Measurements from ENCODE around the gene PFN1. TPM values are rescaled to one million over a fixed set of nuclear protein-coding genes. Genes with fewer than 3 reads are reported as not detected.

PFN1 gene
- total and polyA plus RNA-seq, 10 of the 15 experiments (the other 5 are each of a cell fraction or from before 2014, with no cell fraction given) = 154 to 3,892 (median 1,918) TPM

DNA sequence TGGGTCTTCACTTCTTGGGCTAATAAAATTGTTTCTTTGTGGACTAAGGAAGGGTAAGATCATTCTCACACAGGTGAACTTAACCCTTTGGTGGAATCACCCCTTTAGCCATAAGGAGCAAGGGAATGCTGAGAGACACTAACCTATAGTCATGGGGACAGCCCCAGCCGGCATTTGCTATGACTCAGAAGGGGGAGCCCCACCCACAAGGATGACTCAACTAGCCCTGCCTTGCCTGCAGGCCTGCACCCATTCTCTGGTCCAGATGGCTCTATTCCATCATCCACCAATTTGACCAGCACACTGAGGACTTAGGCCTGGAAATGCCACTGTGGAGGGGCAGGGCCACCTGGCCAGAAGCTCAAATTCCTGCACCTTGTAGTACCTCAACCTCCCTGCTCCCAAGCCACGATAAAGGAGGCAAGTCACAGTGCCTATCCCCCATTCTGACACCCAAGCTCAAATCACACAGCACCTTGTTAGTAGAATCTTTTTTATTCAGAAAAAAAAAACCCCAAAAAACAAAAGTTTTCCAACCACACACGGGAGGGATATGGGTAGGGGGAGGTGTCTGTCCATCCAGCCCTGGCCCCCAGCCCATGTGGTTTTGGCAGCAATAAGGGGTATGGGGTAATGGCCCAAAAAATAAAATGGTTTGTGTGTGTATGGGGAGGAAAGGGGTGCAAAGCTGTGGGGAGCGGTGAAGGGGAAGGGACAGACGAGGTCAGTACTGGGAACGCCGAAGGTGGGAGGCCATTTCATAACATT lies 3.0 kb downstream of the PFN1 start (continued):
- TF ChIP-seq, protein P1, sequence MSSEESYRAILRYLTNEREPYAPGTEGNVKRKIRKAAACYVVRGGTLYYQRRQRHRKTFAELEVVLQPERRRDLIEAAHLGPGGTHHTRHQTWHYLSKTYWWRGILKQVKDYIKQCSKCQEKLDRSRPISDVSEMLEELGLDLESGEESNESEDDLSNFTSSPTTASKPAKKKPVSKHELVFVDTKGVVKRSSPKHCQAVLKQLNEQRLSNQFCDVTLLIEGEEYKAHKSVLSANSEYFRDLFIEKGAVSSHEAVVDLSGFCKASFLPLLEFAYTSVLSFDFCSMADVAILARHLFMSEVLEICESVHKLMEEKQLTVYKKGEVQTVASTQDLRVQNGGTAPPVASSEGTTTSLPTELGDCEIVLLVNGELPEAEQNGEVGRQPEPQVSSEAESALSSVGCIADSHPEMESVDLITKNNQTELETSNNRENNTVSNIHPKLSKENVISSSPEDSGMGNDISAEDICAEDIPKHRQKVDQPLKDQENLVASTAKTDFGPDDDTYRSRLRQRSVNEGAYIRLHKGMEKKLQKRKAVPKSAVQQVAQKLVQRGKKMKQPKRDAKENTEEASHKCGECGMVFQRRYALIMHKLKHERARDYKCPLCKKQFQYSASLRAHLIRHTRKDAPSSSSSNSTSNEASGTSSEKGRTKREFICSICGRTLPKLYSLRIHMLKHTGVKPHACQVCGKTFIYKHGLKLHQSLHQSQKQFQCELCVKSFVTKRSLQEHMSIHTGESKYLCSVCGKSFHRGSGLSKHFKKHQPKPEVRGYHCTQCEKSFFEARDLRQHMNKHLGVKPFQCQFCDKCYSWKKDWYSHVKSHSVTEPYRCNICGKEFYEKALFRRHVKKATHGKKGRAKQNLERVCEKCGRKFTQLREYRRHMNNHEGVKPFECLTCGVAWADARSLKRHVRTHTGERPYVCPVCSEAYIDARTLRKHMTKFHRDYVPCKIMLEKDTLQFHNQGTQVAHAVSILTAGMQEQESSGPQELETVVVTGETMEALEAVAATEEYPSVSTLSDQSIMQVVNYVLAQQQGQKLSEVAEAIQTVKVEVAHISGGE (CRISPR knock-in tag; IDR thresholded peaks at IDR 0.05) = no peak
- TF ChIP-seq ZNF622 (IDR thresholded peaks at IDR 0.05) (no peak), SMARCA5 (IDR thresholded peaks at IDR 0.05) (peak; percentile 70; the same call in 1 of the 2 replicates), EP300 (IDR thresholded peaks at IDR 0.05; ENCODE audit: borderline replicate concordance in 1 of 2, control insufficient read depth in 1 of 2, low read depth in 2 of 2, low read length in 2 of 2) (peak in 1 of 2 experiments; percentile 74; a peak in 1 of 4 replicates), EZH2 (IDR thresholded peaks at IDR 0.05; ENCODE audit: borderline replicate concordance, control insufficient read depth, low read depth, low read length) (no peak), MEF2A (IDR thresholded peaks at IDR 0.05; ENCODE audit: insufficient read depth, low read depth, low read length) (0 out of 2 replicates have a peak, but pooled peaks have one; percentile 43), ATF7 (IDR thresholded peaks at IDR 0.05; ENCODE audit: low read depth) (peak; percentile 72), CREM (IDR thresholded peaks at IDR 0.05; ENCODE audit: low read depth) (peak; percentile 86), PAX5 (IDR thresholded peaks at IDR 0.05; ENCODE audit: borderline replicate concordance, low read depth, low read length) (peak; percentile 94), CHD2 (IDR thresholded peaks at IDR 0.05; ENCODE audit: borderline replicate concordance, low read depth, low read length) (0 out of 2 replicates have a peak, but pooled peaks have one; percentile 42), TBL1XR1 (IDR thresholded peaks at IDR 0.05; ENCODE audit: low read depth, low read length) (0 out of 2 replicates have a peak, but pooled peaks have one; percentile 25), RUNX3 (IDR thresholded peaks at IDR 0.05; ENCODE audit: low read length) (no peak), CREB1 (IDR thresholded peaks at IDR 0.05; ENCODE audit: low read depth) (no peak), BRCA1 (IDR thresholded peaks at IDR 0.05; ENCODE audit: low read depth, low read length) (no peak), DPF2 (IDR thresholded peaks at IDR 0.05) (peak; percentile 97), TCF7 (IDR thresholded peaks at IDR 0.05; ENCODE audit: borderline replicate concordance) (peak; percentile 54; the same call in 1 of the 2 replicates), TARDBP (IDR thresholded peaks at IDR 0.05; ENCODE audit: borderline replicate concordance) (0 out of 2 replicates have a peak, but pooled peaks have one; percentile 8)
- TF ChIP-seq, protein P2, sequence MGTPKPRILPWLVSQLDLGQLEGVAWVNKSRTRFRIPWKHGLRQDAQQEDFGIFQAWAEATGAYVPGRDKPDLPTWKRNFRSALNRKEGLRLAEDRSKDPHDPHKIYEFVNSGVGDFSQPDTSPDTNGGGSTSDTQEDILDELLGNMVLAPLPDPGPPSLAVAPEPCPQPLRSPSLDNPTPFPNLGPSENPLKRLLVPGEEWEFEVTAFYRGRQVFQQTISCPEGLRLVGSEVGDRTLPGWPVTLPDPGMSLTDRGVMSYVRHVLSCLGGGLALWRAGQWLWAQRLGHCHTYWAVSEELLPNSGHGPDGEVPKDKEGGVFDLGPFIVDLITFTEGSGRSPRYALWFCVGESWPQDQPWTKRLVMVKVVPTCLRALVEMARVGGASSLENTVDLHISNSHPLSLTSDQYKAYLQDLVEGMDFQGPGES (IDR thresholded peaks at IDR 0.05) = no peak
- TF ChIP-seq, protein P3, sequence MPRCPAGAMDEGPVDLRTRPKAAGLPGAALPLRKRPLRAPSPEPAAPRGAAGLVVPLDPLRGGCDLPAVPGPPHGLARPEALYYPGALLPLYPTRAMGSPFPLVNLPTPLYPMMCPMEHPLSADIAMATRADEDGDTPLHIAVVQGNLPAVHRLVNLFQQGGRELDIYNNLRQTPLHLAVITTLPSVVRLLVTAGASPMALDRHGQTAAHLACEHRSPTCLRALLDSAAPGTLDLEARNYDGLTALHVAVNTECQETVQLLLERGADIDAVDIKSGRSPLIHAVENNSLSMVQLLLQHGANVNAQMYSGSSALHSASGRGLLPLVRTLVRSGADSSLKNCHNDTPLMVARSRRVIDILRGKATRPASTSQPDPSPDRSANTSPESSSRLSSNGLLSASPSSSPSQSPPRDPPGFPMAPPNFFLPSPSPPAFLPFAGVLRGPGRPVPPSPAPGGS (IDR thresholded peaks at IDR 0.05; ENCODE audit: borderline replicate concordance, insufficient read depth, low read depth, low read length, poor library complexity, severe bottlenecking) = peak; percentile 99
- TF ChIP-seq, protein P4, sequence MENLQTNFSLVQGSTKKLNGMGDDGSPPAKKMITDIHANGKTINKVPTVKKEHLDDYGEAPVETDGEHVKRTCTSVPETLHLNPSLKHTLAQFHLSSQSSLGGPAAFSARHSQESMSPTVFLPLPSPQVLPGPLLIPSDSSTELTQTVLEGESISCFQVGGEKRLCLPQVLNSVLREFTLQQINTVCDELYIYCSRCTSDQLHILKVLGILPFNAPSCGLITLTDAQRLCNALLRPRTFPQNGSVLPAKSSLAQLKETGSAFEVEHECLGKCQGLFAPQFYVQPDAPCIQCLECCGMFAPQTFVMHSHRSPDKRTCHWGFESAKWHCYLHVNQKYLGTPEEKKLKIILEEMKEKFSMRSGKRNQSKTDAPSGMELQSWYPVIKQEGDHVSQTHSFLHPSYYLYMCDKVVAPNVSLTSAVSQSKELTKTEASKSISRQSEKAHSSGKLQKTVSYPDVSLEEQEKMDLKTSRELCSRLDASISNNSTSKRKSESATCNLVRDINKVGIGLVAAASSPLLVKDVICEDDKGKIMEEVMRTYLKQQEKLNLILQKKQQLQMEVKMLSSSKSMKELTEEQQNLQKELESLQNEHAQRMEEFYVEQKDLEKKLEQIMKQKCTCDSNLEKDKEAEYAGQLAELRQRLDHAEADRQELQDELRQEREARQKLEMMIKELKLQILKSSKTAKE (IDR thresholded peaks at IDR 0.05; ENCODE audit: low read depth, poor library complexity, severe bottlenecking) = peak; percentile 22

All from GM12878 (cell line).